LNCAP (cell line): ENCODE results near the gene INPP5A.

Source experiments
- TF ChIP-seq, protein P1 (sequence below): fragments of 450-650 bp; IDR thresholded peaks from 2 replicates; pipeline ENCODE4 v1.5.1; 2017; ENCODE audit warnings: mild to moderate bottlenecking

The INPP5A gene

GRCh38 chr10:132538790-132539421 is 1.3 kb downstream of the INPP5A start:
- TF ChIP-seq, protein P1, sequence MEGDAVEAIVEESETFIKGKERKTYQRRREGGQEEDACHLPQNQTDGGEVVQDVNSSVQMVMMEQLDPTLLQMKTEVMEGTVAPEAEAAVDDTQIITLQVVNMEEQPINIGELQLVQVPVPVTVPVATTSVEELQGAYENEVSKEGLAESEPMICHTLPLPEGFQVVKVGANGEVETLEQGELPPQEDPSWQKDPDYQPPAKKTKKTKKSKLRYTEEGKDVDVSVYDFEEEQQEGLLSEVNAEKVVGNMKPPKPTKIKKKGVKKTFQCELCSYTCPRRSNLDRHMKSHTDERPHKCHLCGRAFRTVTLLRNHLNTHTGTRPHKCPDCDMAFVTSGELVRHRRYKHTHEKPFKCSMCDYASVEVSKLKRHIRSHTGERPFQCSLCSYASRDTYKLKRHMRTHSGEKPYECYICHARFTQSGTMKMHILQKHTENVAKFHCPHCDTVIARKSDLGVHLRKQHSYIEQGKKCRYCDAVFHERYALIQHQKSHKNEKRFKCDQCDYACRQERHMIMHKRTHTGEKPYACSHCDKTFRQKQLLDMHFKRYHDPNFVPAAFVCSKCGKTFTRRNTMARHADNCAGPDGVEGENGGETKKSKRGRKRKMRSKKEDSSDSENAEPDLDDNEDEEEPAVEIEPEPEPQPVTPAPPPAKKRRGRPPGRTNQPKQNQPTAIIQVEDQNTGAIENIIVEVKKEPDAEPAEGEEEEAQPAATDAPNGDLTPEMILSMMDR: no peak

GRCh38 chr10:132539431-132539839 is 1.8 kb downstream of the INPP5A start:
- TF ChIP-seq, protein P1: no peak

- TF ChIP-seq, protein P1: no peak
Observed at GRCh38 chr10:132539894-132540293, 2.3 kb downstream of the INPP5A start.

GRCh38 chr10:132540456-132540855 is 2.9 kb downstream of the INPP5A start:
- TF ChIP-seq, protein P1: peak; percentile 20; the same call in 1 of the 2 replicates

GRCh38 chr10:132541129-132541528 is 3.5 kb downstream of the INPP5A start:
- TF ChIP-seq, protein P1: no peak

- TF ChIP-seq, protein P1: no peak
Observed at GRCh38 chr10:132541601-132542011, 4.0 kb downstream of the INPP5A start.

- TF ChIP-seq, protein P1: no peak
Observed at GRCh38 chr10:132542086-132542775, 4.6 kb downstream of the INPP5A start.
